Stimulated activated CD4-positive, alpha-beta T cell treated with anti-CD3 and anti-CD28 coated beads, Interleukin-1b, Interleukin-23, amount 100 ng/mL, for 24 hours (primary cell): Measurements from ENCODE around the gene TMEM169.
A peak's percentile ranks its signal among the peaks of the same experiment; 100 is the strongest.

Source experiments
- DNase-seq, 4 experiments: peaks; one replicate each; pipeline ENCODE4 v3.0.0-alpha.2; 2020; ENCODE audit warnings: low read depth in 4 of 4, low spot score in 1 of 4

TMEM169 gene

GRCh38 chr2:216081487-216082116, at the start of gene TMEM169, which contains the start of gene PECR:
TSS of gene TMEM169 (plus strand) at chr2:216081919. CDS start at chr2:216095964, 14,045 bp downstream.
TSS of gene PECR (minus strand) at chr2:216081809. CDS start at chr2:216081741, 68 bp downstream.
- peak; percentile 41 to 78 (median 57) for DNase-seq

- DNase-seq: no peak
Measured at GRCh38 chr2:216031960-216032689, 49.6 kb upstream of the TMEM169 start.

- DNase-seq: no peak
Measured at GRCh38 chr2:216033403-216033802, 48.3 kb upstream of the TMEM169 start.

GRCh38 chr2:216034065-216034464, 47.7 kb upstream of the TMEM169 start:
- DNase-seq: peak; percentile 70 to 80 (median 72)

- no peak for DNase-seq
Measured at GRCh38 chr2:216039918-216040317, 41.8 kb upstream of the TMEM169 start.

- DNase-seq: no peak
Measured at GRCh38 chr2:216041438-216041837, 40.3 kb upstream of the TMEM169 start.

GRCh38 chr2:216043949-216044348, 37.8 kb upstream of the TMEM169 start:
- no peak for DNase-seq

GRCh38 chr2:216044883-216045486, 36.7 kb upstream of the TMEM169 start:
- no peak for DNase-seq

GRCh38 chr2:216047397-216047796, 34.3 kb upstream of the TMEM169 start:
- DNase-seq: no peak

GRCh38 chr2:216049452-216049851, 32.3 kb upstream of the TMEM169 start:
- no peak for DNase-seq

GRCh38 chr2:216051350-216051749, 30.4 kb upstream of the TMEM169 start:
- no peak for DNase-seq

GRCh38 chr2:216052420-216052819, 29.3 kb upstream of the TMEM169 start:
- DNase-seq: no peak

- DNase-seq: no peak
Measured at GRCh38 chr2:216055680-216056079, 26.0 kb upstream of the TMEM169 start.

- DNase-seq: no peak
Measured at GRCh38 chr2:216056739-216057138, 25.0 kb upstream of the TMEM169 start.

GRCh38 chr2:216057688-216058193, 24.0 kb upstream of the TMEM169 start:
- DNase-seq: peak in 3 of 4 experiments; percentile 20 to 30 (median 24)

- no peak for DNase-seq
Measured at GRCh38 chr2:216059233-216059834, 22.4 kb upstream of the TMEM169 start.

- DNase-seq: no peak
Measured at GRCh38 chr2:216064014-216064630, 17.6 kb upstream of the TMEM169 start.

- no peak for DNase-seq
Measured at GRCh38 chr2:216064665-216065064, 17.1 kb upstream of the TMEM169 start.

GRCh38 chr2:216066230-216066629, 15.5 kb upstream of the TMEM169 start:
- DNase-seq: no peak

- no peak for DNase-seq
Measured at GRCh38 chr2:216069028-216069427, 12.7 kb upstream of the TMEM169 start.

GRCh38 chr2:216070195-216070594, 11.5 kb upstream of the TMEM169 start:
- DNase-seq: no peak
